H1 (cell line): ENCODE results near the gene GLS. TPM values are rescaled to one million over a fixed set of nuclear protein-coding genes. Genes with fewer than 3 reads are reported as not detected.

Source experiments
- CTCF ChIA-PET: fragments of 300-600 bp; sonication (Branson Sonifier 250); formaldehyde crosslinking; loops from one replicate; lab custom pipeline; 2021; ENCODE audit not compliant: partially characterized antibody; lab: Charles Lee
- POLR2A ChIA-PET: fragments of 300-600 bp; sonication (Branson Sonifier 250); formaldehyde crosslinking; loops from one replicate; lab custom pipeline; 2021; ENCODE audit warnings: inconsistent platforms; ENCODE audit not compliant: partially characterized antibody; lab: Charles Lee
- DNase-seq, 2 experiments: peaks; one replicate each; pipeline versions ENCODE4 v3.0.0 to v3.0.0-alpha.2; 2010 to 2022; ENCODE audit warnings: low spot score in 2 of 2, low read depth in 1 of 2, mixed read lengths in 1 of 2
- FAIRE-seq: peaks from 2 replicates; lab custom pipeline; 2011; peaks lifted over from hg19 to GRCh38; lab: Jason Lieb, UNC
- H2AFZ ChIP-seq: 2 replicates; pipeline ENCODE4 v1.8.1; 2012; ENCODE audit warnings: low read length, inconsistent platforms
- H2AK5ac ChIP-seq: 2 replicates; pipeline ENCODE4 v1.6.1; 2013; ENCODE audit warnings: low read depth, low read length
- H2BK120ac ChIP-seq: replicated peaks from 2 replicates; pipeline ENCODE3; 2013; ENCODE audit warnings: low read depth, low read length, inconsistent platforms
- H2BK12ac ChIP-seq: 2 replicates; pipeline ENCODE4 v1.6.1; 2013; ENCODE audit warnings: low read depth, low read length
- H2BK15ac ChIP-seq: 2 replicates; pipeline ENCODE4 v1.6.1; 2013; ENCODE audit warnings: low read length
- H2BK20ac ChIP-seq: 2 replicates; pipeline ENCODE4 v1.6.1; 2013; ENCODE audit warnings: low read length
- H2BK5ac ChIP-seq: 2 replicates; pipeline ENCODE4 v1.6.1; 2013; ENCODE audit warnings: low read depth, low read length
- H3K14ac ChIP-seq: 2 replicates; pipeline ENCODE4 v1.6.1; 2013; ENCODE audit warnings: inconsistent platforms; ENCODE audit not compliant: insufficient read length
- H3K18ac ChIP-seq: 2 replicates; pipeline ENCODE4 v1.6.1; 2013; ENCODE audit warnings: low read length; ENCODE audit errors: extremely low read depth
- H3K23ac ChIP-seq: 2 replicates; pipeline ENCODE4 v1.6.1; 2013; ENCODE audit warnings: inconsistent platforms; ENCODE audit not compliant: insufficient read length
- H3K23me2 ChIP-seq: 2 replicates; pipeline ENCODE4 v1.6.1; 2013; ENCODE audit warnings: low read depth, low read length
- H3K27ac ChIP-seq: 2 replicates; pipeline ENCODE4 v1.6.1; 2011; ENCODE audit warnings: low read depth, low read length, inconsistent platforms
- H3K27me3 ChIP-seq, 4 experiments: replicated peaks in 1 of 4; 1 replicate in 1 of 4; 2 replicates in 3 of 4; pipeline versions ENCODE4 v1.6.1 to v1.8.1; 2011 to 2013; ENCODE audit warnings: low read length in 3 of 4, mild to moderate bottlenecking in 3 of 4, inconsistent platforms in 2 of 4, mixed read lengths in 2 of 4, moderate library complexity in 1 of 4; ENCODE audit not compliant: control insufficient read depth in 3 of 4, insufficient read depth in 3 of 4; ENCODE audit errors: extremely low read depth in 1 of 4
- H3K36me3 ChIP-seq, 4 experiments: 2 replicates each; pipeline versions ENCODE4 v1.6.1 to v1.8.1; 2011 to 2013; ENCODE audit warnings: mild to moderate bottlenecking in 4 of 4, low read length in 3 of 4, moderate library complexity in 2 of 4, control low read depth in 1 of 4, inconsistent platforms in 1 of 4; ENCODE audit not compliant: insufficient read depth in 4 of 4, control insufficient read depth in 2 of 4
- H3K4ac ChIP-seq: replicated peaks from 2 replicates; pipeline ENCODE3; 2013; ENCODE audit warnings: low read length, low read depth, mixed read lengths, inconsistent platforms; ENCODE audit not compliant: insufficient read length
- H3K4me1 ChIP-seq, 4 experiments: replicated peaks in 1 of 4; 1 replicate in 1 of 4; 2 replicates in 3 of 4; pipeline versions ENCODE4 v1.6.1 to v1.8.1; 2011 to 2013; ENCODE audit warnings: low read length in 3 of 4, inconsistent platforms in 2 of 4, mixed read lengths in 1 of 4; ENCODE audit not compliant: insufficient read depth in 4 of 4, control insufficient read depth in 3 of 4
- H3K4me2 ChIP-seq, 2 experiments: 2 replicates each; pipeline versions ENCODE4 v1.6.1 to v1.8.1; 2011 to 2013; ENCODE audit warnings: low read depth in 2 of 2, low read length in 2 of 2, control low read depth in 1 of 2, inconsistent platforms in 1 of 2, mild to moderate bottlenecking in 1 of 2; ENCODE audit not compliant: insufficient read depth in 1 of 2
- H3K4me3 ChIP-seq, 4 experiments: fragments of 200-600, 300-600 bp in 1 of 4; sonication (generic), shearing (Covaris generic), sonication (Bioruptor Twin) in 1 of 4; 2 replicates each; pipeline versions ENCODE4 v1.5.1 to v1.8.1; 2011 to 2016; ENCODE audit warnings: low read length in 4 of 4, low read depth in 3 of 4, control low read depth in 2 of 4, inconsistent platforms in 2 of 4, mild to moderate bottlenecking in 2 of 4, mixed read lengths in 1 of 4, moderate library complexity in 1 of 4; ENCODE audit not compliant: insufficient read depth in 2 of 4; ENCODE audit errors: extremely low read depth in 1 of 4
- H3K56ac ChIP-seq: replicated peaks from 2 replicates; pipeline ENCODE3; 2013; ENCODE audit warnings: low read depth, mild to moderate bottlenecking, mixed read lengths, low read length, inconsistent platforms; ENCODE audit not compliant: insufficient read length
- H3K79me1 ChIP-seq: 2 replicates; pipeline ENCODE4 v1.6.1; 2013; ENCODE audit warnings: low read depth, low read length, control low read depth
- H3K79me2 ChIP-seq, 2 experiments: 2 replicates each; pipeline versions ENCODE4 v1.6.1 to v1.8.1; 2012 to 2013; ENCODE audit warnings: low read length in 2 of 2, mild to moderate bottlenecking in 2 of 2, inconsistent platforms in 1 of 2; ENCODE audit not compliant: insufficient read depth in 2 of 2, control insufficient read depth in 1 of 2
- H3K9ac ChIP-seq, 4 experiments: replicated peaks in 1 of 4; 1 replicate in 1 of 4; 2 replicates in 3 of 4; pipeline versions ENCODE4 v1.6.1 to v1.8.1; 2011 to 2013; ENCODE audit warnings: low read depth in 3 of 4, low read length in 3 of 4, control low read depth in 2 of 4, mild to moderate bottlenecking in 2 of 4, moderate library complexity in 2 of 4, inconsistent platforms in 1 of 4; ENCODE audit errors: extremely low read depth in 1 of 4
- H3K9me3 ChIP-seq, 2 experiments: 2 replicates each; pipeline versions ENCODE4 v1.6.1 to v1.8.1; 2012 to 2013; ENCODE audit warnings: mild to moderate bottlenecking in 2 of 2, moderate library complexity in 2 of 2, control low read depth in 1 of 2, inconsistent platforms in 1 of 2, low read depth in 1 of 2, low read length in 1 of 2, mixed read lengths in 1 of 2; ENCODE audit not compliant: insufficient read depth in 2 of 2
- H4K20me1 ChIP-seq, 2 experiments: replicated peaks in 1 of 2; 2 replicates each; pipeline versions ENCODE3 to v1.8.1; 2011 to 2013; ENCODE audit warnings: inconsistent platforms in 2 of 2, low read length in 2 of 2, mild to moderate bottlenecking in 1 of 2; ENCODE audit not compliant: insufficient read depth in 2 of 2, control insufficient read depth in 1 of 2
- H4K5ac ChIP-seq: 2 replicates; pipeline ENCODE4 v1.6.1; 2013; ENCODE audit warnings: low read length, low read depth, mixed read lengths, inconsistent platforms; ENCODE audit not compliant: insufficient read length
- H4K8ac ChIP-seq: 2 replicates; pipeline ENCODE4 v1.8.0; 2013; ENCODE audit warnings: mild to moderate bottlenecking, moderate library complexity, low read length, inconsistent platforms; ENCODE audit not compliant: insufficient read depth; ENCODE audit errors: extremely low read depth
- H4K91ac ChIP-seq: replicated peaks from 2 replicates; pipeline ENCODE3; 2013; ENCODE audit warnings: low read length, mixed read lengths, inconsistent platforms; ENCODE audit not compliant: insufficient read length
- CBX8 ChIP-seq: fragments of 300-800, 300-1000 bp; sonication (generic); IDR thresholded peaks from 2 replicates; pipeline ENCODE4 v1.7.1; 2016; ENCODE audit warnings: low read depth, low read length, borderline replicate concordance
- CEBPB ChIP-seq: IDR thresholded peaks from 2 replicates; pipeline ENCODE4 v1.6.1; 2012; ENCODE audit warnings: low read depth, low read length
- CHD2 ChIP-seq: IDR thresholded peaks from 2 replicates; pipeline ENCODE4 v1.6.1; 2012; ENCODE audit warnings: low read length, improper control_type of control experiment
- CTBP2 ChIP-seq: IDR thresholded peaks from 2 replicates; pipeline ENCODE4 v1.7.0; 2011; ENCODE audit warnings: borderline replicate concordance, mild to moderate bottlenecking, moderate library complexity, mixed read lengths, low read length; ENCODE audit not compliant: insufficient read depth, insufficient read length
- HDAC2 ChIP-seq, 2 experiments: fragments of 300-600 bp in 1 of 2; sonication (generic) in 1 of 2; IDR thresholded peaks; 2 replicates each; pipeline ENCODE4 v1.6.1; 2011 to 2012; ENCODE audit warnings: low read depth in 2 of 2, low read length in 2 of 2, mild to moderate bottlenecking in 2 of 2, moderate library complexity in 2 of 2, borderline replicate concordance in 1 of 2, inconsistent platforms in 1 of 2
- JUND ChIP-seq: IDR thresholded peaks from 2 replicates; pipeline ENCODE4 v1.6.1; 2011; ENCODE audit warnings: mild to moderate bottlenecking, improper control_type of control experiment, low read length
- RXRA ChIP-seq: IDR thresholded peaks from 2 replicates; pipeline ENCODE4 v1.6.1; 2011; ENCODE audit warnings: low read depth, mild to moderate bottlenecking, low read length, moderate library complexity; ENCODE audit not compliant: insufficient read depth
- SIRT6 ChIP-seq: IDR thresholded peaks from one replicate; pipeline ENCODE4 v1.7.1; 2012; ENCODE audit warnings: low read length, inconsistent platforms
- WGBS, 2 experiments: shearing (Covaris generic) in 1 of 2; methylation state at CpG; one replicate each; pipeline versions ENCODE4 v1.1.6 to v1.1.7; 2013 to 2015; ENCODE audit warnings: low lambda C conversion rate in 2 of 2, mixed read lengths in 2 of 2, inconsistent platforms in 1 of 2, low coverage in 1 of 2, missing lambda C conversion rate in 1 of 2; ENCODE audit not compliant: insufficient replicate concordance in 2 of 2, insufficient coverage in 1 of 2, insufficient read length in 1 of 2; ENCODE audit errors: extremely low coverage in 1 of 2, missing lambda C conversion rate in 1 of 2; 5-methylcytosine and 5-hydroxymethylcytosine counted together
- polyA plus RNA-seq, 7 experiments: library from polyadenylated mRNA; depleted of rRNA in 3 of 7; stranded (reverse) in 5 of 7; unstranded in 2 of 7; fragments of >200 nt in 5 of 7; fragments of 200-250 nt in 2 of 7; gene quantifications; 1 replicate in 5 of 7; 2 replicates in 1 of 7; 4 replicates in 1 of 7; pipeline versions ENCODE4 v1.2.1 to v1.2.3, GENCODE V29; 2011 to 2013; ENCODE audit warnings: missing spikeins in 2 of 7, mixed read lengths in 2 of 7
- total RNA-seq: library from RNA; stranded (reverse); fragmentation: NEBNext Ultra II Directional; extraction: Animal tissue kit (Norgen Biotek cat#: 25700); gene quantifications from 2 replicates; pipeline ENCODE4 v1.2.1, GENCODE V29; 2021
- TF ChIP-seq, protein P1 (sequence below), 3 experiments: IDR thresholded peaks; 1 replicate in 2 of 3; 2 replicates in 1 of 3; pipeline versions ENCODE4 v1.5.1 to v1.6.1; 2011; ENCODE audit warnings: low read length in 3 of 3, mild to moderate bottlenecking in 3 of 3, inconsistent platforms in 2 of 3, low read depth in 1 of 3, moderate library complexity in 1 of 3; ENCODE audit not compliant: insufficient read depth in 1 of 3; ENCODE audit errors: control extremely low read depth in 1 of 3

Gene GLS
- total and polyA plus RNA-seq, 2 of the 8 experiments (the other 6 are each of a cell fraction or from before 2014, with no cell fraction given) = 15.7 to 89.8 TPM

GRCh38 chr2:190988910-190989309, 108.3 kb downstream of the GLS start:
- 85% methylated on average over 3 of the region's 3 CpGs; no CpG with 5 or more reads in 1 of the 2 experiments for WGBS, 2 experiments
- peaks cover 18 to 74% (median 57%) of the 10 kb centered on the region in 4 experiments for H3K36me3 ChIP-seq
- no peak overlapping the region for H2BK5ac ChIP-seq
- no peak overlapping the region for H2BK120ac ChIP-seq
- no peak overlapping the region for H3K14ac ChIP-seq
- CTCF ChIA-PET = interaction anchor here (2.2 kb wide), 1 partner anchor 8 kb away, joined by 16 read pairs; no protein-coding TSS in a partner anchor
- FAIRE-seq = no peak
- POLR2A ChIA-PET = no interaction called here
- H2BK15ac ChIP-seq = no peak overlapping the region
- no peaks in the 10 kb centered on the region for H3K79me2 ChIP-seq
- no peak overlapping the region for H3K4ac ChIP-seq
- no peak overlapping the region for H3K9ac ChIP-seq
- H4K20me1 ChIP-seq = peaks cover 0 to 2% of the 10 kb centered on the region in 2 experiments
- no peak overlapping the region for H3K23ac ChIP-seq
- H4K5ac ChIP-seq = no peak overlapping the region
- no peaks in the 10 kb centered on the region for H3K4me1 ChIP-seq
- H4K8ac ChIP-seq = no peak overlapping the region
- H3K9me3 ChIP-seq = no peaks in the 10 kb centered on the region
- no peaks in the 10 kb centered on the region for H3K23me2 ChIP-seq
- no peak overlapping the region for H4K91ac ChIP-seq
- no peak overlapping the region for H2BK12ac ChIP-seq
- H3K4me3 ChIP-seq = no peak overlapping the region
- H3K79me1 ChIP-seq = no peaks in the 10 kb centered on the region
- H2AK5ac ChIP-seq = no peak overlapping the region
- no peak overlapping the region for H3K56ac ChIP-seq
- H2BK20ac ChIP-seq = no peak overlapping the region
- no peak overlapping the region for H3K27ac ChIP-seq
- no peaks in the 10 kb centered on the region for H3K27me3 ChIP-seq
- no peak overlapping the region for H3K4me2 ChIP-seq
- DNase-seq = no peak
- H2AFZ ChIP-seq = no peak overlapping the region
- TF ChIP-seq CBX8 (no peak), SIRT6 (no peak), JUND (no peak), CEBPB (no peak), CTBP2 (no peak), CHD2 (no peak), HDAC2 (IDR thresholded peaks at IDR 0.05; ENCODE audit: borderline replicate concordance in 1 of 2, low read depth in 2 of 2, low read length in 2 of 2) (no peak), RXRA (no peak)
- TF ChIP-seq, protein P1, sequence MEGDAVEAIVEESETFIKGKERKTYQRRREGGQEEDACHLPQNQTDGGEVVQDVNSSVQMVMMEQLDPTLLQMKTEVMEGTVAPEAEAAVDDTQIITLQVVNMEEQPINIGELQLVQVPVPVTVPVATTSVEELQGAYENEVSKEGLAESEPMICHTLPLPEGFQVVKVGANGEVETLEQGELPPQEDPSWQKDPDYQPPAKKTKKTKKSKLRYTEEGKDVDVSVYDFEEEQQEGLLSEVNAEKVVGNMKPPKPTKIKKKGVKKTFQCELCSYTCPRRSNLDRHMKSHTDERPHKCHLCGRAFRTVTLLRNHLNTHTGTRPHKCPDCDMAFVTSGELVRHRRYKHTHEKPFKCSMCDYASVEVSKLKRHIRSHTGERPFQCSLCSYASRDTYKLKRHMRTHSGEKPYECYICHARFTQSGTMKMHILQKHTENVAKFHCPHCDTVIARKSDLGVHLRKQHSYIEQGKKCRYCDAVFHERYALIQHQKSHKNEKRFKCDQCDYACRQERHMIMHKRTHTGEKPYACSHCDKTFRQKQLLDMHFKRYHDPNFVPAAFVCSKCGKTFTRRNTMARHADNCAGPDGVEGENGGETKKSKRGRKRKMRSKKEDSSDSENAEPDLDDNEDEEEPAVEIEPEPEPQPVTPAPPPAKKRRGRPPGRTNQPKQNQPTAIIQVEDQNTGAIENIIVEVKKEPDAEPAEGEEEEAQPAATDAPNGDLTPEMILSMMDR (IDR thresholded peaks at IDR 0.05; ENCODE audit: control extremely low read depth in 1 of 3, insufficient read depth in 1 of 3, low read depth in 1 of 3, low read length in 3 of 3) = no peak
- H3K18ac ChIP-seq = no peak overlapping the region
